Natural killer cell (primary cell): ENCODE measurements around the gene ATN1. TPM values are rescaled to one million over a fixed set of nuclear protein-coding genes. Genes with fewer than 3 reads are reported as not detected.

Experiments used
- ATAC-seq, 3 donors: fragments of 150-1000 bp in 2 of 3; fragments of 200-7000 bp in 1 of 3; cut with Tn5 transposase; 1 replicate in 1 of 3; 2 replicates in 2 of 3; pipeline ENCODE4 v1.10.0; 2021; ENCODE audit warnings: mild to moderate bottlenecking in 2 of 3, moderate library complexity in 2 of 3
- DNase-seq, 2 donors: peaks; one replicate each; pipeline versions ENCODE4 v3.0.0 to v3.0.0-alpha.2; 2013 to 2021; ENCODE audit warnings: mixed read lengths in 1 of 2
- H3K27ac ChIP-seq: one replicate; pipeline ENCODE4 v1.5.1; 2013; ENCODE audit warnings: mild to moderate bottlenecking, low read length
- H3K27me3 ChIP-seq: one replicate; pipeline ENCODE4 v1.6.1; 2013; ENCODE audit warnings: low read length; ENCODE audit not compliant: control insufficient read depth, insufficient read depth
- H3K36me3 ChIP-seq: one replicate; pipeline ENCODE4 v1.6.1; 2013; ENCODE audit warnings: low read length; ENCODE audit not compliant: control insufficient read depth, insufficient read depth
- H3K4me1 ChIP-seq: one replicate; pipeline ENCODE4 v1.6.1; 2013; ENCODE audit warnings: low read length; ENCODE audit not compliant: control insufficient read depth, insufficient read depth
- H3K4me3 ChIP-seq: one replicate; pipeline ENCODE4 v1.5.1; 2013; ENCODE audit warnings: low read length
- H3K9me3 ChIP-seq: one replicate; pipeline ENCODE4 v1.6.1; 2013; ENCODE audit warnings: low read length; ENCODE audit not compliant: control insufficient read depth, insufficient read depth
- H3K27ac Mint-ChIP-seq, 2 donors: one replicate each; pipeline ENCODE4 v1.8.0; 2022; ENCODE audit warnings: mild to moderate bottlenecking in 2 of 2, mixed read lengths in 2 of 2, moderate library complexity in 1 of 2
- H3K27me3 Mint-ChIP-seq, 2 donors: one replicate each; pipeline ENCODE4 v1.8.0; 2022; ENCODE audit warnings: low read depth in 2 of 2, mixed read lengths in 2 of 2
- H3K36me3 Mint-ChIP-seq: one replicate; pipeline ENCODE4 v1.8.0; 2022; ENCODE audit warnings: mixed read lengths
- H3K4me1 Mint-ChIP-seq, 2 donors: one replicate each; pipeline ENCODE4 v1.8.0; 2022; ENCODE audit warnings: mixed read lengths in 2 of 2
- H3K4me3 Mint-ChIP-seq: one replicate; pipeline ENCODE4 v1.8.0; 2022; ENCODE audit warnings: mild to moderate bottlenecking, moderate library complexity, mixed read lengths
- H3K9me3 Mint-ChIP-seq, 2 donors: one replicate each; pipeline ENCODE4 v1.8.0; 2022; ENCODE audit warnings: mixed read lengths in 2 of 2
- WGBS: methylation state at CpG from one replicate; pipeline ENCODE4 v1.1.7; 2013; ENCODE audit warnings: missing lambda C conversion rate; ENCODE audit not compliant: insufficient coverage; 5-methylcytosine and 5-hydroxymethylcytosine counted together
- intact Hi-C: fragments of 100-400 bp; cut with micrococcal nuclease; formaldehyde crosslinking; loops from one replicate; pipeline ENCODE4 v1.14.2; 2022
- total RNA-seq, 4 donors: library from RNA; stranded (reverse); fragments of 120-200 nt in 1 of 4; gene quantifications; one replicate each; pipeline versions ENCODE4 v1.2.3 to v1.2.4, GENCODE V29; 2013 to 2022
- TF ChIP-seq, protein P1 (sequence below): fragments of 200-600 bp; IDR thresholded peaks from one replicate; pipeline ENCODE4 v1.8.0; 2022; ENCODE audit warnings: antibody characterized with exemption

The ATN1 gene
- total RNA-seq, 3 donors from 2014 or later (not counting 1 experiment from before 2014, with no cell fraction given) = 29.3 to 34.0 (median 31.9) TPM

DNA sequence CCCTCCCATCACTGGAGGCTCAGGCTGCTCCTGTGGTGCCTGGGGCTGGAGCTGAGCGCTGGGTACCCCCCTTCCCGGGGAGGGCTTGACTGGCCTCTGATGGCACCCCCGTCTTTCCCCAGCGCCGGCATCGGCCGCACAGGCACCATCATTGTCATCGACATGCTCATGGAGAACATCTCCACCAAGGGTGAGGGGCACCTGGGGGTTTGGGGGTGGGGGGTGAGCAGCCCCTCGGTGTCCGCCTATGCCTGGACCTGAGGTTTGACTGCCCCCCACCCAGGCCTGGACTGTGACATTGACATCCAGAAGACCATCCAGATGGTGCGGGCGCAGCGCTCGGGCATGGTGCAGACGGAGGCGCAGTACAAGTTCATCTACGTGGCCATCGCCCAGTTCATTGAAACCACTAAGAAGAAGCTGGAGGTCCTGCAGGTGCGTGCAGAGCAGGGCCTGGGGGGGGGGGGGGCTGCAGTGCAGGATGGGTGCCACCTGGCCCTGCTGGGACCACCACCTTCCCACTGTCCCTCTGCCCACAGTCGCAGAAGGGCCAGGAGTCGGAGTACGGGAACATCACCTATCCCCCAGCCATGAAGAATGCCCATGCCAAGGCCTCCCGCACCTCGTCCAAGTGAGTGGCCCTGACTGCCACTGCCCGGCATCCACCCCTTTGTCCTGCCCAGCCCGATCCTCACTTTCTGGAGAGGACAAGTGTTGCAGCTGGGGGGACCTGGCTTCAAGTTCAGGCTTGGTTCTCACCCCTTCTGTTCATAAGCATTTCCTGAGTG, 32.2 kb downstream of the ATN1 start:
- intact Hi-C loops = loop anchor here (1.0 kb wide), 2 partner anchors 11 to 16 kb away; partner anchors contain the start of gene C12orf57
- 81% methylated on average over 22 of the region's 26 CpGs for WGBS

DNA sequence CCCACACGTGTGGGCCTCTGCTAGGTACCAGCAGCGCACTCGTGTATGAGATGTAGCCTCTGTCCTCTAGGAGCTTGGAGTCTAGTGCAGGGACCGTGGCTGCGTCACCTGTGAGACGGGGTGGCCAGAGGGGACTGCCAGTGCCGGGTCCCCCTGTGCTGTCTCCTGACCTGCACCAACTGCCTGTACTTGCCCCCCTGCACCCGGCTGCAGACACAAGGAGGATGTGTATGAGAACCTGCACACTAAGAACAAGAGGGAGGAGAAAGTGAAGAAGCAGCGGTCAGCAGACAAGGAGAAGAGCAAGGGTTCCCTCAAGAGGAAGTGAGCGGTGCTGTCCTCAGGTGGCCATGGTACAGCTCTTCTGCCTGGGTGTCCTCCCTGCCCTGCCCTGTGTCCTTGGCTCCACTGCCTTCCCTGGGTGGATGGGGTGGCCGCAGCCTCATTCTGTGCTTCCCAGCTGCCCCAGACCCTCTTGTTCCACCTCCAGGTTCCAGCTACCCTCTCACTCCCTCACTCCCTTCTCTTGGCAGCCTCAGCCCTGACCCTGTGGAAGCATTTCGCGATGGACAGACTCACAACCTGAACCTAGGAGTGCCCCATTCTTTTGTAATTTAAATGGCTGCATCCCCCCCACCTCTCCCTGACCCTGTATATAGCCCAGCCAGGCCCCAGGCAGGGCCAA, 33.0 kb downstream of the ATN1 start:
- H3K4me3 Mint-ChIP-seq = peak overlapping the region; percentile 85
- H3K27me3 Mint-ChIP-seq = no peaks in the 10 kb centered on the region
- 53% methylated on average over 13 of the region's 13 CpGs for WGBS
- DNase-seq = peak in 1 of 2 donors; percentile 68
- Histone ChIP-seq H3K27me3 (no peaks in the 10 kb centered on the region), H3K4me3 (no peak overlapping the region), H3K4me1 (peaks cover 83% of the 10 kb centered on the region), H3K36me3 (peaks cover 60% of the 10 kb centered on the region), H3K9me3 (no peaks in the 10 kb centered on the region), H3K27ac (peak overlapping the region; percentile 96)
- no peaks in the 10 kb centered on the region for H3K36me3 Mint-ChIP-seq
- peak; percentile 15 to 47 (median 22) for ATAC-seq
- H3K4me1 Mint-ChIP-seq = peaks cover 58 to 70% of the 10 kb centered on the region in 2 donors
- intact Hi-C loops = loop anchor here (1.0 kb wide), 1 partner anchor 8 kb away; no protein-coding TSS in a partner anchor
- TF ChIP-seq, protein P1, sequence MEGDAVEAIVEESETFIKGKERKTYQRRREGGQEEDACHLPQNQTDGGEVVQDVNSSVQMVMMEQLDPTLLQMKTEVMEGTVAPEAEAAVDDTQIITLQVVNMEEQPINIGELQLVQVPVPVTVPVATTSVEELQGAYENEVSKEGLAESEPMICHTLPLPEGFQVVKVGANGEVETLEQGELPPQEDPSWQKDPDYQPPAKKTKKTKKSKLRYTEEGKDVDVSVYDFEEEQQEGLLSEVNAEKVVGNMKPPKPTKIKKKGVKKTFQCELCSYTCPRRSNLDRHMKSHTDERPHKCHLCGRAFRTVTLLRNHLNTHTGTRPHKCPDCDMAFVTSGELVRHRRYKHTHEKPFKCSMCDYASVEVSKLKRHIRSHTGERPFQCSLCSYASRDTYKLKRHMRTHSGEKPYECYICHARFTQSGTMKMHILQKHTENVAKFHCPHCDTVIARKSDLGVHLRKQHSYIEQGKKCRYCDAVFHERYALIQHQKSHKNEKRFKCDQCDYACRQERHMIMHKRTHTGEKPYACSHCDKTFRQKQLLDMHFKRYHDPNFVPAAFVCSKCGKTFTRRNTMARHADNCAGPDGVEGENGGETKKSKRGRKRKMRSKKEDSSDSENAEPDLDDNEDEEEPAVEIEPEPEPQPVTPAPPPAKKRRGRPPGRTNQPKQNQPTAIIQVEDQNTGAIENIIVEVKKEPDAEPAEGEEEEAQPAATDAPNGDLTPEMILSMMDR = peak; percentile 23
- H3K9me3 Mint-ChIP-seq = no peaks in the 10 kb centered on the region
- H3K27ac Mint-ChIP-seq = peak overlapping the region; percentile 98 to 99

More for the DNA sequence above, 32.2 kb downstream of the ATN1 start:
- peak overlapping the region; percentile 98 to 99 for H3K27ac Mint-ChIP-seq
- no peak for DNase-seq
- no peaks in the 10 kb centered on the region for H3K36me3 Mint-ChIP-seq
- H3K27me3 Mint-ChIP-seq = no peaks in the 10 kb centered on the region
- Histone ChIP-seq H3K4me1 (peaks cover 87% of the 10 kb centered on the region), H3K4me3 (peak overlapping the region; percentile 22), H3K36me3 (peaks cover 61% of the 10 kb centered on the region), H3K9me3 (no peaks in the 10 kb centered on the region), H3K27ac (peak overlapping the region; percentile 96), H3K27me3 (no peaks in the 10 kb centered on the region)
- no peak for ATAC-seq
- H3K4me3 Mint-ChIP-seq = peak overlapping the region; percentile 85
- TF ChIP-seq, protein P1 = no peak
- peaks cover 58 to 72% of the 10 kb centered on the region in 2 donors for H3K4me1 Mint-ChIP-seq
- H3K9me3 Mint-ChIP-seq = no peaks in the 10 kb centered on the region

DNA sequence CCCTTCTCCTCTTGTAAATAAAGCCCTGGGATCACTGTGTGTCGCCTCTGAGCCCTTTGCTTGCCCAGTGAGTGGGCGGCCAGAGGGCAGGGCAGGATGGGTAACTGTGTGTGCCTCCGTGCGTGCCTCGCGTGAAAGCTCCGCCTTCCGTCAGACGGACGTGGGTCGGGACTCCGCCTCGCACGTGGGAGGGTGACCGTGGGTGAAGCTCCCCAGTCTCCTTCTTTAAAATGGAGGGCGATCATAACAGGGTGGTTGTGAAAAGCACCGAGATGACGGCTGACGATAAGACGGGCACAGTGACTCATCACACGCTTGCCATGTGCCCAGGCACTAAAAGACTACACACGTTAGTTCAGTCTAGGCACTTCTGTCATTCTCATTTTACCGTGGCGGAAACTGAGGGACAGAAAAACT, 33.5 kb downstream of the ATN1 start:
- DNase-seq (peak; percentile 74 to 97), ATAC-seq (peak; percentile 61 to 85 (median 73))
- H3K9me3 Mint-ChIP-seq = no peaks in the 10 kb centered on the region
- WGBS = 11% methylated on average over 24 of the region's 24 CpGs
- TF ChIP-seq, protein P1 = no peak
- peak overlapping the region; percentile 98 to 99 for H3K27ac Mint-ChIP-seq
- intact Hi-C loops = loop anchor here (1.0 kb wide), 1 partner anchor 9 kb away; no protein-coding TSS in a partner anchor
- Histone ChIP-seq H3K27me3 (no peaks in the 10 kb centered on the region), H3K36me3 (peaks cover 60% of the 10 kb centered on the region), H3K27ac (peak overlapping the region; percentile 96), H3K9me3 (no peaks in the 10 kb centered on the region), H3K4me1 (peaks cover 77% of the 10 kb centered on the region), H3K4me3 (no peak overlapping the region)
- peak overlapping the region; percentile 85 for H3K4me3 Mint-ChIP-seq
- H3K27me3 Mint-ChIP-seq = no peaks in the 10 kb centered on the region
- peaks cover 3% of the 10 kb centered on the region for H3K36me3 Mint-ChIP-seq
- H3K4me1 Mint-ChIP-seq = peaks cover 53 to 64% of the 10 kb centered on the region in 2 donors
